GM18526 (cell line): ENCODE data around the gene C16orf86.

Experiments
- POLR2A ChIP-seq: IDR thresholded peaks from 3 replicates; pipeline ENCODE4 v1.6.1; 2011; ENCODE audit not compliant: insufficient read length; ENCODE audit errors: extremely low read depth

Gene C16orf86, protein sequence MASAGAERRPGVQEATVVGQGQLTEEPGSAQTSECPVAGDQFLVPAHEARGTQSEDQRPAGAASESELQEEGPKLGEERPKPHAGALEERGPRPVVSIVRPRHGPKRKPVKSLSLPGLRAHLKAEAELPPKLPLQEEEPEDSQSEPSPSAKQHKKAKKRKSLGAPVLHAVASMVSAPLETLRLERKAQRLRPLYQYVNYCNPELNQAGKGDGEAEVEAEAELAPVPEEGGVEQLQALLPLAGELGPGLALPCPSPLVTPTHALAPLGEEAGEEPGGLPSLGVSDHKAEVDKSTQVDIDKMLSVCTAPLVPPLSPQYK

DNA sequence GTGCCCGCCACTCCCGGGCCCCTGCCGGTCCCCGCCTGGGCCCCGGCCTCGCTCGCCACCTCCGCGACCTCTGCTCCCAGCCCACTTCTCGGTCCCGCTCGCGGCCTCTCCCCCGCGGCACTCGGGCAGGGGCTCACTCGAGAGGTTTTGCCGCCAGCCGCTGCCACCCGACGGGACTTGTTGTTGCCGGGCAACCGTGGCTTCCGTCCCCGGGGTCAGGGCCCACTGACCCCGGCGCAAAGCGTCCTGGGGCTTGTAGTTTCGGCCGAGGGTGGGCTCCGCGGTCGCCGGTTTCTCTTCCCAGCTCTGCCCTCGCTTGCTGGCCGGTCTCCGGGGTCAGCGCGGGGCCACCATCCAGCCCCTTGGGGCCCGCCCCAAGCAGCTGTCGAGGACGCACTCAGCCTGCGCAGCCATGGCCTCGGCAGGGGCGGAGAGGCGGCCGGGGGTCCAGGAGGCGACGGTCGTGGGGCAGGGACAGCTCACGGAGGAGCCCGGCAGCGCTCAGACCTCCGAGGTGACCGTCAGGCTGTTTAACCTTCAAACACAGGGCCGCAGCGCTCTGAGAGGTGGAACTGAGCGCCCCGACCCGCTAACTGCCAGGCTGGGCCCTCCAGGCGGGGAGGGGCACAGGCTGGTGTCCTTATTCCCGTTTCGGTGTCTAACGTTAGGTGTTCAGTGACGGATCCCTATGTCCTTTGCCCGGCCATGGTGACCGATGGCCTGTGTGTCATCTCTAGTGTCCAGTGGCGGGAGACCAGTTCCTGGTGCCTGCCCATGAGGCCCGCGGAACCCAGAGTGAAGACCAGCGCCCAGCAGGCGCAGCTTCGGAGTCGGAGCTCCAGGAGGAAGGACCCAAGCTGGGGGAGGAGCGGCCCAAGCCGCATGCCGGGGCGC, at the start of gene C16orf86, which contains the start of gene ENKD1:
TSS of gene C16orf86 (plus strand) at position 256 of the 894 bp plus-strand sequence. CDS start at position 413, 157 bp downstream.
TSS of gene ENKD1 (minus strand) at position 192 of the 894 bp plus-strand sequence. CDS start 308 bp downstream, outside the sequence.
- TF ChIP-seq POLR2A = no peak

DNA sequence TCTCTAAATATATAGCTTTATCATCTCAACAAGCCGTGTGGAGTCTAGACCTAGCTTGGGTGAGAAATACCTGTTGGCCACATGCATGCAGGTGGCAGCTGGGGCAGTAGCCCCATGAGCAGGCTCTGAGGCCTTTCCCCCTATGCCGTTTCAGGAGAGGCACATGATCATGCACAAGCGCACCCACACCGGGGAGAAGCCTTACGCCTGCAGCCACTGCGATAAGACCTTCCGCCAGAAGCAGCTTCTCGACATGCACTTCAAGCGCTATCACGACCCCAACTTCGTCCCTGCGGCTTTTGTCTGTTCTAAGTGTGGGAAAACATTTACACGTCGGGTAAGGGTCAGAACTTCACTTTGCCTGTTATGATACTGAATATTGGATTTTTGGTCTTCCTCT, 38.4 kb upstream of the C16orf86 start:
- no peak for TF ChIP-seq POLR2A

- TF ChIP-seq POLR2A = no peak
These were observed 34.0 kb upstream of the C16orf86 start for GRCh38 chr16:67632415-67633172.

DNA sequence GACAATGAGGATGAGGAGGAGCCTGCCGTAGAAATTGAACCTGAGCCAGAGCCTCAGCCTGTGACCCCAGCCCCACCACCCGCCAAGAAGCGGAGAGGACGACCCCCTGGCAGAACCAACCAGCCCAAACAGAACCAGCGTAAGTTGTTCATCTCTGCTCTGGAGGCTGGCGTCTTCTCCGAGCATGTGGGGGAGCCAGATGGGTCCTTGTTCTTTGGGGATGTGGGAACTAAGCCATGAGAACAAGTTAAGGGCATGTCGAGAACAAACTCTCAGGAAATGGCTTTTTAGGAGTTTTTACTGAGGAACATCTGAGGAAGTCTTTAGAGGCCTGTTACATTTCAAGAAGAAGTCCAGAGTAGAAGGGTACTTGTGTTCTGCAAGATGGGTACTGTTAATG, 29.9 kb upstream of the C16orf86 start:
- no peak for TF ChIP-seq POLR2A

- TF ChIP-seq POLR2A = no peak
These were observed 29.0 kb upstream of the C16orf86 start for GRCh38 chr16:67637625-67638024.

DNA sequence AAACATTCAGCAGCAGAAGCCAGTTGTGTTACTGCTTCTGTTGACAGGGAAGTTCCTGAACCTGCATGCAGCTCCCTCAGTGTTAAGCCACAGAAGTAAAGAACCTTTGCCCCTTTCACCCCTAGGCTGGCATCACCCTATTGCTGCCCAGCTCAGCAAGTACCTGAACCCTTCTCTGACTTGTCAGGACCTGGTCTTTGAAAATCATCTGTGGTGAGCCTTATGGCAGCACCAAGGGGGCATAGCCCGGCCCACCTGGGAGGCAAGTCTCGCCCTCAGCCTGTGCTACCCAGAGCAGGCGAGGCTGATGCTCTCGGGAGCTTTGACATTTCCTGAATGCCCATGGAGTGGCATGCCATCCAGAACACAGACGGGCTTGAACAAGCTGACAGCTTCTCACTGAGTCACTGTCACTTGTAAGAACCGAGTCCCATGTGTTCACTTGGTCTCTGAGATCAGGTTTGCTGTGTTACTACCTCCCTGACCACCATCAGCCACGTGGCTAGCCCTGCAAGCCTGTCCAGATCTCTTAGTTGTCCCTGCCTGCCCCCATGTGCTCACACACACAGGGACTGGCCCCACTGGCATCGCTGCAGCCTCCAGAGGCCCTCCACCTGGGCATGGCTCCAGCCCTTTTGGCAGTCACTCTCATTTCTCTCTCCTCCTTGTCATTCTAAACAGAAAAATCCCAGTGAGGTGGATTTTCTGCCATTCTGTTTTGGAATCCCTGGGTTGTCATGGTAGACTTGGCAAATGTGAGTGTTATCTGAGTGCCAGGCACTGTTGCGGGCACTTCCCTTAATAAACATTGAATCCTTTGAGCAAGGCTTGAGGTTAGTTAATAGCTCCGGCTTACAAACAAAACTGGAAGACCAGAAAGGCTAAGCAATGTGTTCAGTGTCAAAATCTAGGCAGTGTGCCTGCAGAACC, 24.6 kb upstream of the C16orf86 start:
- TF ChIP-seq POLR2A = no peak

- TF ChIP-seq POLR2A = no peak
These were observed 22.6 kb upstream of the C16orf86 start for GRCh38 chr16:67644038-67644437.

DNA sequence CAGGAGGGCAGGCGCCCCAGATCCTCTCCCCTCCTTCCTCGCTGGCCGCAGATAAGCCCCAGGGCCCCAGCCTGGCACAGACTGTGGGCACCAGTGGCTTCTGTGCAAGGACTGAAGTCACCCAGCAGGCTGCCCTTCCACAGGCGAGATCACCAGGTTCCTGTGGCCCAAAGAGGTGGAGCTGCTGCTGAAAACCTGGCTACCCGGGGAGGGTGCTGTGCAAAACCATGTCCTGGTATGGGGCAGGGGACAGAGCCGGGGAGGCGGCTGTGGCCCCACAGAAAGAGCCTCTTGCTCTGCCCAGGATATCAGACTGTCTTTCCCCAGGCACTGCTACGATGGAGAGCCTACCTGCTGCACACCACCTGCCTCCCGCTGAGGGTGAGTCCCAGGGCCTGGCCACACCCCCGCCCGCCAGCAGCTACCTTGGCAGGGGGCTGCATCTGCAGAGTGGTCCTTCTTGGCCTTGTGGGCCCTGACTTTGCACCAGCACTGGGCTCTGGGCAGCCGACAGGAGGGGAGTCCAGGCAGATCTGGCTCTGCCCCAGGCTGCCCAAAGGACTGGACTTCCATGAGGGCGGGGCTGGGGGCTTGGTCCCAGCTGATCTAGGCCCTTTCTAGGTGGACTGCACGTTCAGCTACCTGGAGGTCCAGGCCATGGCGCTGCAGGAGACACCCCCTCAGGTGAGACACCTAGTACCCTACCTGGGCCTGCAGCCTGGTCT, 21.1 kb upstream of the C16orf86 start:
- no peak for TF ChIP-seq POLR2A

DNA sequence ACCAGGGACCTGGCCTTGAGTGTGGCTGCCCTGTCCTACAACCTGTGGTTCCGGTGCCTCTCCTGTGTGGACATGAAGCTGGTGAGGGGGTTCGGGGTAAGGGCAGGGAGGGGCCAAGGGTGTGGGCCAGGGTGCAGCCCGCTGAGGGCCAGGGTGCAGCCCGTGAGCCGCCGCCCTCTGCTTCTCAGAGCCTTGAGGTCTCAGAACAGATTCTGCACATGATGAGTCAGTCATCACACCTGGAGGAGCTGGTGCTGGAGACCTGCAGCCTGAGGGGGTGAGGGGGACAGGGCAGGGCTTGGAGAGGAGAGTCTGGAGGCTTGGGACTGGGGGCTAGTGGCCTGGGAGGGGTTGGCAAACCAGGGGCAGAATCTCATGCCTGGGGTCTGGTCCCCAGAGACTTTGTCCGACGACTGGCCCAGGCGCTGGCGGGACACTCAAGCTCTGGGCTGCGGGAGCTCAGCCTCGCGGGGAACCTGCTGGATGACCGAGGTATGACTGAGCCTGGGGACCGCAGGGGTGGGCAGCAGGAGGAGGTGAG, 19.4 kb upstream of the C16orf86 start:
- TF ChIP-seq POLR2A = no peak

DNA sequence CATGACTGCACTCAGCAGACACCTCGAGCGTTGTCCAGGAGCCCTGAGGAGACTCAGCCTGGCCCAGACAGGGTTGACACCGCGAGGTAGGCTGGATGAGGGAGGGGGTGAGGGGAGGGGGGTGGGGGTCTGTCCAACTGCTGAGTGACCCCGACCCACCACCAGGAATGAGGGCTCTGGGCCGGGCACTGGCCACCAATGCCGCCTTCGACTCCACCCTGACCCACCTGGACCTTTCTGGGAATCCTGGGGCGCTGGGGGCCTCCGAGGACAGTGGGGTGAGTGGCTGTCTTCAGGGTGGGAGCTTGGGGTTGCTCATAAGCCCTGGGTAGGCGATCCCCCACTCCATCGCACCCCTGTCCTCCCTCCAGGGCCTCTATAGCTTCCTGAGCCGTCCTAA, 18.9 kb upstream of the C16orf86 start:
- no peak for TF ChIP-seq POLR2A

GRCh38 chr16:67648088-67648763, 18.4 kb upstream of the C16orf86 start:
- no peak for TF ChIP-seq POLR2A

GRCh38 chr16:67648764-67649407, 17.7 kb upstream of the C16orf86 start:
- no peak for TF ChIP-seq POLR2A
